ENCODE data around the gene FAAP20.
A peak's percentile ranks its signal among the peaks of the same experiment; 100 is the strongest.

The FAAP20 gene

GRCh38 chr1:2193514-2194281, 874 bp downstream of the FAAP20 start:
- peak overlapping the region; percentile 69; the same call in 1 of the 2 replicates for H3K4me2 ChIP-seq (ENCODE audit: low read depth, low read length)
- no peak overlapping the region for H3K9ac ChIP-seq (ENCODE audit: low read length)
- no peaks in the 10 kb centered on the region for H4K20me1 ChIP-seq (ENCODE audit: insufficient read depth, low read length)
- no peak overlapping the region for H2AFZ ChIP-seq (ENCODE audit: low read length)
- no peaks in the 10 kb centered on the region for H3K9me2 ChIP-seq (replicated peaks; ENCODE audit: insufficient read depth, low read length)
- DNase-seq: no peak
- H3F3A ChIP-seq (ENCODE audit: insufficient read depth, low read length): 0 out of 2 replicates have a peak, but pooled peaks cover 3% of the 10 kb centered on the region
- peak overlapping the region; percentile 44; the same call in 1 of the 2 replicates for H3K4me3 ChIP-seq (ENCODE audit: low read length)
- H3K27me3 ChIP-seq (replicated peaks; ENCODE audit: insufficient read depth, low read length): 0 out of 2 replicates have a peak, but pooled peaks cover 4% of the 10 kb centered on the region
- no peaks in the 10 kb centered on the region; the same call in 1 of the 2 replicates for H3K4me1 ChIP-seq (ENCODE audit: low read length)
- H3K27ac ChIP-seq (ENCODE audit: low read length): no peak overlapping the region
- no peaks in the 10 kb centered on the region for H3K79me2 ChIP-seq (ENCODE audit: low read length)
- H3K36me3 ChIP-seq (replicated peaks; ENCODE audit: insufficient read depth, low read length): no peaks in the 10 kb centered on the region
- H3K9me3 ChIP-seq (replicated peaks; ENCODE audit: insufficient read depth, low read length): no peaks in the 10 kb centered on the region
- TF ChIP-seq EZH2 (optimal IDR thresholded peaks at IDR 0.05; ENCODE audit: low read depth, low read length): no peak
- TF ChIP-seq CTCF (IDR thresholded peaks at IDR 0.05; ENCODE audit: low read length): no peak
- TF ChIP-seq EZH2phosphoT487 (IDR thresholded peaks at IDR 0.05; ENCODE audit: low read length): no peak

- H3K4me1 ChIP-seq (ENCODE audit: low read length): no peaks in the 10 kb centered on the region; the same call in 1 of the 2 replicates
- no peak overlapping the region for H3K9ac ChIP-seq (ENCODE audit: low read length)
- no peak overlapping the region for H3K4me2 ChIP-seq (ENCODE audit: low read depth, low read length)
Measured at GRCh38 chr1:2192031-2192995, 2.3 kb downstream of the FAAP20 start.

More at GRCh38 chr1:2192031-2192995, 2.3 kb downstream of the FAAP20 start:
- DNase-seq: no peak
- no peaks in the 10 kb centered on the region for H3K9me2 ChIP-seq (replicated peaks; ENCODE audit: insufficient read depth, low read length)
- no peak overlapping the region for H2AFZ ChIP-seq (ENCODE audit: low read length)
- H3K9me3 ChIP-seq (replicated peaks; ENCODE audit: insufficient read depth, low read length): no peaks in the 10 kb centered on the region
- no peaks in the 10 kb centered on the region for H3K79me2 ChIP-seq (ENCODE audit: low read length)
- TF ChIP-seq CTCF (IDR thresholded peaks at IDR 0.05; ENCODE audit: low read length) (no peak), EZH2 (optimal IDR thresholded peaks at IDR 0.05; ENCODE audit: low read depth, low read length) (no peak), EZH2phosphoT487 (IDR thresholded peaks at IDR 0.05; ENCODE audit: low read length) (no peak)
- H3K36me3 ChIP-seq (replicated peaks; ENCODE audit: insufficient read depth, low read length): no peaks in the 10 kb centered on the region
- H4K20me1 ChIP-seq (ENCODE audit: insufficient read depth, low read length): no peaks in the 10 kb centered on the region
- no peak overlapping the region for H3K27ac ChIP-seq (ENCODE audit: low read length)
- H3K27me3 ChIP-seq (replicated peaks; ENCODE audit: insufficient read depth, low read length): no peaks in the 10 kb centered on the region
- 0 out of 2 replicates have a peak, but pooled peaks cover 3% of the 10 kb centered on the region for H3F3A ChIP-seq (ENCODE audit: insufficient read depth, low read length)
- no peak overlapping the region for H3K4me3 ChIP-seq (ENCODE audit: low read length)
